GM12873 (cell line): ENCODE data around the gene EXO1.

Experiments used
- TF ChIP-seq, protein P1 (sequence below): IDR thresholded peaks from 2 replicates; pipeline ENCODE4 v1.5.1; 2012; ENCODE audit warnings: low read depth, mild to moderate bottlenecking, moderate library complexity, low read length, control low read depth; ENCODE audit not compliant: insufficient read depth; ENCODE audit errors: missing control alignments

The EXO1 gene

DNA sequence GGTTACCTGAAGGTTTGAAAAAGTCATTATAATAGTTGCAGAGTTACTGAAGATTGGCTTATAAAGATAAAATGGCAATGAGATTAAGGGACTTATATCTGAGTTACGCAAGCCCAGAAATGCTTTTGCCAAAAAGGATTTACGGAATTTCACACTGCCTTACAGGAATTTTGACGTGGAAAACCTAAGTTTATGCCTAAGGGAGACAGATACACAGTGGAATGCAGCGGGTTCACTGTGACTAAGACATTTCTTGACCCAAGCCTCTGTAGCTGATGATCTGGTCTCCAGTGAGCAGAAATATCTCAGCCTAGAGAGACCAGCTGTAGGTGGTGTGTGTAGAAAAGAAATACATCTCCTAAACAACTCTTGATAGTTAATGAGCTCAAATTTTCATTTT, 10.1 kb upstream of the EXO1 start:
- TF ChIP-seq, protein P1, sequence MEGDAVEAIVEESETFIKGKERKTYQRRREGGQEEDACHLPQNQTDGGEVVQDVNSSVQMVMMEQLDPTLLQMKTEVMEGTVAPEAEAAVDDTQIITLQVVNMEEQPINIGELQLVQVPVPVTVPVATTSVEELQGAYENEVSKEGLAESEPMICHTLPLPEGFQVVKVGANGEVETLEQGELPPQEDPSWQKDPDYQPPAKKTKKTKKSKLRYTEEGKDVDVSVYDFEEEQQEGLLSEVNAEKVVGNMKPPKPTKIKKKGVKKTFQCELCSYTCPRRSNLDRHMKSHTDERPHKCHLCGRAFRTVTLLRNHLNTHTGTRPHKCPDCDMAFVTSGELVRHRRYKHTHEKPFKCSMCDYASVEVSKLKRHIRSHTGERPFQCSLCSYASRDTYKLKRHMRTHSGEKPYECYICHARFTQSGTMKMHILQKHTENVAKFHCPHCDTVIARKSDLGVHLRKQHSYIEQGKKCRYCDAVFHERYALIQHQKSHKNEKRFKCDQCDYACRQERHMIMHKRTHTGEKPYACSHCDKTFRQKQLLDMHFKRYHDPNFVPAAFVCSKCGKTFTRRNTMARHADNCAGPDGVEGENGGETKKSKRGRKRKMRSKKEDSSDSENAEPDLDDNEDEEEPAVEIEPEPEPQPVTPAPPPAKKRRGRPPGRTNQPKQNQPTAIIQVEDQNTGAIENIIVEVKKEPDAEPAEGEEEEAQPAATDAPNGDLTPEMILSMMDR: no peak

DNA sequence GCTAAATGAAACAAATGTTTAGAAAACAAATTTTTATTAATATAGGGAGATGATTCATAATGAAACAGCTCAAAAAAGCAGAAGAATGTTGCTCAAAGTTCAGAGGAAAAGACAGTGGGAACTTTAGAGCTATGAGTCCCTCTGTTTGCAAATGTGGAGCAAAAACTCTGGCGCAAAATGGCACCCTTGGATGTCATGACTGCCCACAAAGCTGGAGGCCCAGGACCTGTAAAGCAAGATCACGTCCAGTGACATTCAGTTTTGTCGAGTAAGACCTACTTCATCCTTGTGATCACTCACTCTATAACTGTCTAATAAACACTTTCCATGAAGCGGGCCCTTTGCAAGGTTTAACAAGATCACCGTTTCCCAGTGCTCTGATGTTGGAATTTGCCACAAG, 9.1 kb upstream of the EXO1 start:
- TF ChIP-seq, protein P1: no peak

DNA sequence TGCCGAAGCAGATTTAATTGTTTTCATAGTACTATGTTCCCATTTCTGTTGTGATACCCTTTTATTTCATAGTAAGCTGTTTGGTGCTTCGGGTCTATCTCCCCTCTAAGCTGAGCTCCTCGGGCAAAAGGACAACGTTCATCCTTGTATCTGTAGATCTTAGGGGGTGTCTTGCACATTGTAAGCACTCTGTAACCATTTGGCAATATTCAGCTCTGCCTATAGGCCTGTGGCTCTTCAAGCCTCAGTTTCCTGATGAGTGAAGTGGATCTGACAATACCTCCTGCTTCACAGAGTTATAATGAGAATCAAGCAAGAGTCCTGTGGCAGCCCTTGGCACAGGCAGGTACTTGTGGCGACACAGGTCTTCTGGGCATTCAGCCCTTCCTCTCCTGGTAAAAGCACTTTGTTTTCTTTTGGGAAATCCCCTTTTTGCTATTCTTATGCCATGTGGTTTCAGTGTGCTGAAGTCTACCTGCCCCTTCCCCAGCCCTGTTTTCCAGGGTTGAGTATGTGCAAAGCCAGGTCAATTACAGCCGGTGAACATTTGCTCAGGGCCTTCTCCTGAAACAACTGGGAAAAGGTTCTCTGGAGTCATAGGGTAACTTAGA, 8.5 kb upstream of the EXO1 start:
- TF ChIP-seq, protein P1: no peak

DNA sequence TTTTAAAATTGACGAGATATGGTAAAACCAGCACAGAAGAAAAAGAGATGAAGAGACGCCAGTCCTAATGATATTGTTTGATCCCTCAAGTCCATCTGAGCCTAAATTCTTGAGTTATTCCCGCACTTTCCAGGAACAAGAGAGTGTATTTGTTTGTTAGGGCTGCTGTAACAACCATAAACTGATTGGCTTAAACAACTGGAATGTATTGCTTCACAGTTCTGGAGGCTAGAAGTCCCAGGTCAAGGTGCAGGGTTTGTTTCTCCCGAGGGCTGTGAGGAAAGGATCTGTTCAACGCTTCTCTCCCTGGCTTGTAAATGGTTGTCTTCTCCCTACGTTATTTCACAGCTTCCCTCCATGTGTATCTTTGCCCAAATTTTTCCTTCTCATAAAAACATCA, 7.8 kb upstream of the EXO1 start:
- TF ChIP-seq, protein P1: no peak

DNA sequence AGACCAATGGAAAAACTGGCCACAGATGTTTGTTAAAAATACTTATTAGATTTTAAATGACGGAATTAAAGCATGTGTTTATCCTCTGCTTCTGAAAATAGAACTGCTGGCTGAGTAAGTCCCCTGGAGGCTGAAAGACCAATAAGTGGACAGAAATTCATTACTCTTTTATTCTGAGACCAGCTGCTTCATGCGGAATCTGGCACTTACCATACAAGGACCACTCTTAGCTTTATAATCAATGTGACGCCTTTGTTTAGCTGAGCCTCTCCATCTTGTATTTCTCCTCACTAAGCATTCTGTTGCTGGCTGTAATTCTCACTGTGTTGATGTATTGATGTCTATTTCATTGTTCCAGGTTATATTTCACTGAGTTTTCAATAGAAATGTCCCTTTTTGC, 6.3 kb upstream of the EXO1 start:
- TF ChIP-seq, protein P1: no peak

DNA sequence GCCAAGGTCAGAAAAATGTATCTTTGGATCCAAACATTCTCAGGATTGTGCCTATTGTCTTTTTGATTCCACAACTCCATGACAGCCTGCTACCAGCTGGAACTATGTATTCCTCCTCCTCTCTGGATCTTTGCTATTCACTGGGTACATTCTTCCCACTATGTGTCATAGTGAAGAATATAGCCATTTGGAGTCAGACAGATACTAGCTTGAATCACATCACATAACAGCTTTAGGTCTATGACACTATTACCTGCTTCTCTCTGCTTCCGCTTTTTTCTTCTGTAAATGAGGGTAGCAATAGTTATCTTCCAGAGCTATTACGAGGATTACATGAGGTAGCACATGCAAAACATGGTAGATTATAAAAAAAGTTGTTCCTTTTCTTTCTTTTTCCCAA, 5.4 kb upstream of the EXO1 start:
- TF ChIP-seq, protein P1: no peak

DNA sequence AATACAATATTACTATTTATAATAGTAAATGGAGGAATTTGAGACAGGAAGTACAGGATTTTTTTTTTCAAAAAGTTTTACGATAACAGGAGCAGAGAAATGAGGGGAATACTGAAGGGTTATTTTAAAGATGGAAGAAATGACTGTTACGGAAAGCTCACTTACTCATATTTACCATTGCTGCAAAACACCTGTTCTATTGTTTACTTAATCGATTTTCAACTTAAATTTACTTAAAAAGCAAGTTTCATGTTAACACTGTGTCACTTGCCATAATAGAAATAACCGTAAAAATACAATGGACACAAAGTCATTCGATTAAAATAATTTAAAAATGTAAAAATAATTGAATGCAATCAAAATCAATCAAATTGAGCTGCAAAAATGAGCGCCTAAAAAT, 3.4 kb upstream of the EXO1 start:
- TF ChIP-seq, protein P1: no peak
